A673 (cell line): ENCODE measurements around the gene NRXN3. TPM values are rescaled to one million over a fixed set of nuclear protein-coding genes. Genes with fewer than 3 reads are reported as not detected.
A peak's percentile ranks its signal among the peaks of the same experiment; 100 is the strongest.

Source experiments
- BruUV-seq: library from RNA; stranded (reverse); fragments of 400-500 nt; replicated peaks from 2 replicates; lab custom pipeline; 2021; lab: Mats Ljungman, UMichigan
- CTCF ChIA-PET: fragments of 300-600 bp; sonication (Branson Sonifier 250); formaldehyde crosslinking; loops from one replicate; lab custom pipeline; 2022; ENCODE audit warnings: antibody characterized with exemption; lab: Charles Lee
- POLR2A ChIA-PET: fragments of 300-600 bp; sonication (Branson Sonifier 250); formaldehyde crosslinking; loops from one replicate; lab custom pipeline; 2022; ENCODE audit warnings: antibody characterized with exemption; ENCODE audit not compliant: low non-redundant PET; lab: Charles Lee
- DNase-seq: peaks from one replicate; pipeline ENCODE4 v3.0.0-alpha.2; 2015; ENCODE audit warnings: low spot score
- H3K27ac ChIP-seq: fragments of 200-600 bp; sonication (generic); 2 replicates; pipeline ENCODE4 v1.5.1; 2016; ENCODE audit warnings: mixed run types, low read depth, mild to moderate bottlenecking, mixed read lengths, antibody characterized with exemption, low read length; ENCODE audit not compliant: poor library complexity, severe bottlenecking
- H3K27me3 ChIP-seq: fragments of 200-600 bp; sonication (generic); replicated peaks from 2 replicates; pipeline ENCODE4 v1.6.1; 2017; ENCODE audit warnings: mixed run types, low read depth, mild to moderate bottlenecking, mixed read lengths, antibody characterized with exemption, low read length; ENCODE audit not compliant: insufficient read depth, poor library complexity
- H3K36me3 ChIP-seq: fragments of 200-600 bp; sonication (generic); 2 replicates; pipeline ENCODE4 v1.6.1; 2016; ENCODE audit warnings: mixed run types, mild to moderate bottlenecking, mixed read lengths, antibody characterized with exemption, low read length; ENCODE audit not compliant: insufficient read depth, poor library complexity, severe bottlenecking
- H3K4me1 ChIP-seq: fragments of 200-600 bp; sonication (generic); 2 replicates; pipeline ENCODE4 v1.6.1; 2017; ENCODE audit warnings: mixed run types, mild to moderate bottlenecking, mixed read lengths, antibody characterized with exemption, low read length; ENCODE audit not compliant: insufficient read depth, poor library complexity, severe bottlenecking
- H3K4me3 ChIP-seq: fragments of 200-600 bp; sonication (generic); 2 replicates; pipeline ENCODE4 v1.5.1; 2016; ENCODE audit warnings: low read depth, mixed run types, mild to moderate bottlenecking, mixed read lengths, low read length; ENCODE audit not compliant: poor library complexity, severe bottlenecking
- H3K9me3 ChIP-seq: fragments of 200-600 bp; sonication (generic); 2 replicates; pipeline ENCODE4 v1.6.1; 2016; ENCODE audit warnings: mixed run types, low read depth, mild to moderate bottlenecking, mixed read lengths, antibody characterized with exemption, low read length; ENCODE audit not compliant: poor library complexity, severe bottlenecking
- CTCF ChIP-seq: fragments of 300-800, 200-600 bp; sonication (generic); conservative IDR thresholded peaks from 2 replicates; pipeline ENCODE4 v1.5.1; 2017; ENCODE audit warnings: low read depth, mild to moderate bottlenecking, antibody characterized with exemption, low read length, moderate library complexity, mixed read lengths
- EZH2 ChIP-seq: fragments of 200-600 bp; sonication (generic); IDR thresholded peaks from 2 replicates; pipeline ENCODE4 v1.6.1; 2017; ENCODE audit warnings: borderline replicate concordance, low read depth, mild to moderate bottlenecking, mixed read lengths, antibody characterized with exemption, low read length; ENCODE audit not compliant: poor library complexity, severe bottlenecking
- intact Hi-C: fragments of 100-400 bp; cut with micrococcal nuclease; formaldehyde crosslinking; loops from one replicate; pipeline ENCODE4 v1.10.0; 2022; ENCODE audit not compliant: unreplicated experiment
- total RNA-seq: library from RNA; stranded (reverse); gene quantifications from 2 replicates; pipeline ENCODE4 v1.2.3, GENCODE V29; 2021

NRXN3 gene
- total RNA-seq, 1 experiment from 2014 or later, result 0.21 TPM

- H3K27me3 ChIP-seq, result peaks cover 5% of the 10 kb centered on the region
- H3K4me1 ChIP-seq, result peaks cover 15% of the 10 kb centered on the region
- POLR2A ChIA-PET, result no interaction called here
- H3K36me3 ChIP-seq, result no peaks in the 10 kb centered on the region
- BruUV-seq, result no TSS peak
- no peak overlapping the region for H3K27ac ChIP-seq
- CTCF ChIA-PET, result no interaction called here
- TF ChIP-seq CTCF (no peak), EZH2 (no peak)
- H3K4me3 ChIP-seq, result no peak overlapping the region
- DNase-seq, result no peak
- H3K9me3 ChIP-seq, result no peaks in the 10 kb centered on the region
- intact Hi-C loops, result no loop called here
Measured at GRCh38 chr14:79837699-79838098, 1667.5 kb downstream of the NRXN3 start.

- intact Hi-C loops, result no loop called here
- Histone ChIP-seq H3K4me3 (no peak overlapping the region), H3K9me3 (no peaks in the 10 kb centered on the region), H3K4me1 (peaks cover 15% of the 10 kb centered on the region), H3K27ac (no peak overlapping the region), H3K27me3 (peaks cover 5% of the 10 kb centered on the region), H3K36me3 (no peaks in the 10 kb centered on the region)
- ChIA-PET CTCF (no interaction called here), POLR2A (no interaction called here)
- no TSS peak for BruUV-seq
- no peak for TF ChIP-seq CTCF
- TF ChIP-seq EZH2, result no peak
- DNase-seq, result peak; percentile 63
Measured at GRCh38 chr14:79840103-79840502, 1669.9 kb downstream of the NRXN3 start.

GRCh38 chr14:79840831-79841230 lies 1670.7 kb downstream of the NRXN3 start:
- Histone ChIP-seq H3K27ac (no peak overlapping the region), H3K27me3 (peaks cover under 1% of the 10 kb centered on the region), H3K36me3 (no peaks in the 10 kb centered on the region), H3K9me3 (no peaks in the 10 kb centered on the region), H3K4me1 (peaks cover 15% of the 10 kb centered on the region), H3K4me3 (no peak overlapping the region)
- TF ChIP-seq EZH2 (no peak), CTCF (no peak)
- no peak for DNase-seq
- CTCF ChIA-PET, result no interaction called here
- POLR2A ChIA-PET, result no interaction called here
- intact Hi-C loops, result no loop called here
- BruUV-seq, result no TSS peak
